LNCaP clone FGC (cell line): ENCODE results near the gene NINJ1.
A peak's percentile ranks its signal among the peaks of the same experiment; 100 is the strongest.

Experiments used
- DNase-seq: peaks from one replicate; pipeline ENCODE4 v3.0.0-alpha.2; 2011; ENCODE audit warnings: low read depth
- H3K4me3 ChIP-seq: 2 replicates; pipeline ENCODE4 v1.5.1; 2011; ENCODE audit warnings: mild to moderate bottlenecking, low read depth, low read length, control low read depth
- CTCF ChIP-seq: IDR thresholded peaks from 2 replicates; pipeline ENCODE4 v1.5.1; 2012; ENCODE audit warnings: mild to moderate bottlenecking; ENCODE audit not compliant: control insufficient read depth, insufficient read depth; ENCODE audit errors: extremely low read depth

Gene NINJ1

DNA sequence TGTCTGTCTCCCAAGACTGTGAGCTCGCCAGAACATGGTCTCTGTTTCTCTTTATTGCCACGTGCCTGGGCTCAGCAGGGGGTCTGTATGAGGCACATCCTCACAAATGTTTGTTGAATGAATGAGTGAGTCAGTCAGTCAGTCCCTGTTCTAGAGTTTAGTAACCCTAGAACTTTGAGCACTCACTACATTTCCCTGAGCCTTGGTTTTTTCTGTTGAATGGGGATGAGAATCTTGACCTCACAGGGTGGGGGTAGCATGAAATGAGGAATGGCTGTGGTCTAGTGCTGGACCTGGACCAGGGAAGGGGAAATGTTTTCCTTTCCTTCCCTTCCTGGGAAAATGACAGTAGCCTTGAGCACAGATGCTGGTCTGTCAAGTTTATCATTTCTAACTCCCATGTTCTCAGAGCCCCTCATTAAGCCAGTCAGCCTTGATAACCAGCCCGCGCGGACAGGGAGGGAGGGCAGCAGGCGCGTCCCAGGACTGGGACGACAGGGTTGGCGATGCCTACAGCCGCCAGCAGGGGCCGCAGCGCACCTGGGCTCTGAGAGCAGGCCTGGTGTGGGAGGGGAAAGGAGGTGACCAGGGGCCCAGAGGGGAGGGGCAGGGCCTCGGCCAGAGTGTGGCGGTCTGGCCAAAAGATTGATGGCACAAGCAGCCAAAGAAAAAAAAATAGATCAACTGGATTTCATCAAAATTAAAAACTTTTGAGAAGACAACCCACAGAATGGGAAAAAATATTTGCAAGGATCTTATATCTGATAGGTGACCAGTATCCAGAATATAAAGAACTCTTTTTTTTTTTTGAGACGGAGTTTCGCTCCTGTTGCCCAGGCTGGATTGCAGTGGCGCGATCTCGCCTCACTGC lies 25.8 kb upstream of the NINJ1 start:
- peak; percentile 100 for TF ChIP-seq CTCF
- peak; percentile 44 for DNase-seq
- H3K4me3 ChIP-seq = no peak overlapping the region

DNA sequence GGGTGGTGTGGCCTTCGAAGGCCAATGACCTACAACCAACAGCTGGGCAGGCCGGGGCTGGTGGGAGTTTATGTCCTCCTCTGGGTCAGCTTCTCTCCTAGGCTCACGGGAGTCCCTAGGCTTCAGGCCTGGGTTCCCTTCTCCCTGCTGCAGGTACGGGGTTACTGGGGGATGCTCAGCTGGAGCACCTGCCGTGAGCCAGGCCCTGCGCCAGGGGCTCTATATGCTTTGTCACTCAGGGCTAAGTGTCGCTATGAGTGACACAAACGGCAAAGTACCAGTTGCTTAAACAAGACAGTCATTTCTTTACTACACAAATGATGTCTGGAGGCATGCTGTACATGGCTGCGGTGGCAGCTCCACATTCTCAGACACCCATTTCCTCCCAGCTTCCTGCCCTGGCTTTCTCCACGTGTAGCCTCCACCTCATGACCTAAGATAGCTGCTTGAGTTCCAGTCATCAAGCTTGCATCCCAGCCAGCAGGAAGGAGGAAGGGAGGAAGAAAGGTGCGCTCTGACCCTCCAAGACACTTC lies 22.5 kb upstream of the NINJ1 start:
- no peak for DNase-seq
- no peak for TF ChIP-seq CTCF
- no peak overlapping the region for H3K4me3 ChIP-seq

DNA sequence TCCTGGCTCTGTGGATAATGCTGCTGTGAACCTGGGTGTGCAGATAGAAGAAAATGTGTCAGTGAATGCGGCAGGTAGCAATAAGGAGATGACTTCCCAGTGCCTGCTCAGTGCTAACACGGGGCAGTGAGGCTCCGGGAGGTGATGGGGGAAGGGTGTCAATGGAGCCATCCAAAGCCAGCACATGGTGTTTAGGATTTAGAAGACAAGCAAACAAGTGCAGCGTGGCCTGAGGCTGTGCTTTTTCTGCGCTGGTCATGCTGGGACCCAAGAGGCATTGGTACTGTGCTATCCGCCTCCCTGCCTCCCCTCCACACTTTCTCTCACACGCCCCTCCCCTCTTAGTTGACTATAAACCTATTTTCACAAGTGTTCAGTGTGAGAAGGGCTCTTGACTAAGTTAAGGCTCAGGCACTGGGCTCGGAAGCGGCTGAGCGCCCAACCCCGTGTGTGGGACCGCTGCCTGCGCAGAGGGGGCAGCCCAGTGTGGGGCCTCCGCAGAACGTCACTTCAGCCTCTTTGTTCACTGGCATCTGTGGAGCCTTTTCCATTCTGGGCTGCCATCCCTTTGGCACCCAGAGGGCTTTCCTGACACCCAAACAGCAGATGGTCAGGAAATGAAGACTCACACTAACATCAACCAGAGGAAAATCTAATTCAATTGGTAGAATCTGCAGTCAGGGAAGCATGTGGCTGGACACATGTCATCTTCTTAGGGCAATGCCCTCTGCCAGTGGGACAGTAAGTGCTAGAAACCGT lies 21.8 kb upstream of the NINJ1 start:
- TF ChIP-seq CTCF = no peak
- DNase-seq = no peak
- no peak overlapping the region for H3K4me3 ChIP-seq

- TF ChIP-seq CTCF = peak; percentile 74
- H3K4me3 ChIP-seq = no peak overlapping the region
- DNase-seq = no peak
These were observed 20.3 kb upstream of the NINJ1 start for GRCh38 chr9:93154293-93154903.

GRCh38 chr9:93151097-93151784 lies 17.2 kb upstream of the NINJ1 start:
- no peak for TF ChIP-seq CTCF
- no peak overlapping the region for H3K4me3 ChIP-seq
- DNase-seq = no peak

- no peak for TF ChIP-seq CTCF
- DNase-seq = no peak
- no peak overlapping the region for H3K4me3 ChIP-seq
These were observed 15.3 kb upstream of the NINJ1 start for GRCh38 chr9:93149361-93149760.
